Measurements from ENCODE around the gene HMX1. TPM values are rescaled to one million over a fixed set of nuclear protein-coding genes. Genes with fewer than 3 reads are reported as not detected.

Gene HMX1
- total RNA-seq, 1 donor from 2014 or later, result not detected

GRCh38 chr4:8836664-8837171 lies 34.9 kb downstream of the HMX1 start:
- Histone ChIP-seq H3K27me3 (ENCODE audit: low read depth) (peaks cover 96% of the 10 kb centered on the region), H3K4me3 (no peak overlapping the region), H3K27ac (replicated peaks) (no peak overlapping the region), H3K4me1 (no peaks in the 10 kb centered on the region), H3K36me3 (no peaks in the 10 kb centered on the region), H3K9me3 (replicated peaks) (no peaks in the 10 kb centered on the region)
- no peak for DNase-seq
- no peak for TF ChIP-seq CTCF (IDR thresholded peaks at IDR 0.05; ENCODE audit: borderline replicate concordance)
- intact Hi-C loops (cut with micrococcal nuclease), result no loop called here

- intact Hi-C loops (cut with micrococcal nuclease), result no loop called here
- no peaks in the 10 kb centered on the region for H3K9me3 ChIP-seq (replicated peaks)
- H3K36me3 ChIP-seq, result no peaks in the 10 kb centered on the region
- H3K4me3 ChIP-seq, result no peak overlapping the region
- H3K4me1 ChIP-seq, result no peaks in the 10 kb centered on the region
- H3K27me3 ChIP-seq (ENCODE audit: low read depth), result peaks cover 96% of the 10 kb centered on the region
- DNase-seq, result no peak
- H3K27ac ChIP-seq (replicated peaks), result no peak overlapping the region
- no peak for TF ChIP-seq CTCF (IDR thresholded peaks at IDR 0.05; ENCODE audit: borderline replicate concordance)
Observed at GRCh38 chr4:8835521-8836365, 35.9 kb downstream of the HMX1 start.

GRCh38 chr4:8834681-8835220 lies 36.9 kb downstream of the HMX1 start:
- Histone ChIP-seq H3K9me3 (replicated peaks) (no peaks in the 10 kb centered on the region), H3K36me3 (no peaks in the 10 kb centered on the region), H3K4me3 (no peak overlapping the region), H3K27me3 (ENCODE audit: low read depth) (peaks cover 96% of the 10 kb centered on the region), H3K27ac (replicated peaks) (no peak overlapping the region), H3K4me1 (no peaks in the 10 kb centered on the region)
- no peak for TF ChIP-seq CTCF (IDR thresholded peaks at IDR 0.05; ENCODE audit: borderline replicate concordance)
- intact Hi-C loops (cut with micrococcal nuclease), result no loop called here
- DNase-seq, result no peak

GRCh38 chr4:8832113-8832915 lies 39.3 kb downstream of the HMX1 start:
- intact Hi-C loops (cut with micrococcal nuclease), result no loop called here
- no peak for TF ChIP-seq CTCF (IDR thresholded peaks at IDR 0.05; ENCODE audit: borderline replicate concordance)
- Histone ChIP-seq H3K36me3 (no peaks in the 10 kb centered on the region), H3K4me3 (no peak overlapping the region), H3K9me3 (replicated peaks) (peaks cover 15% of the 10 kb centered on the region), H3K27me3 (ENCODE audit: low read depth) (peaks cover 81% of the 10 kb centered on the region), H3K27ac (replicated peaks) (no peak overlapping the region), H3K4me1 (no peaks in the 10 kb centered on the region)
- DNase-seq, result no peak
